ENCODE measurements around the gene SEPTIN7.
A peak's percentile ranks its signal among the peaks of the same experiment; 100 is the strongest.

SEPTIN7 gene

GRCh38 chr7:35792472-35792871 lies 8.4 kb upstream of the SEPTIN7 start:
- DNase-seq (ENCODE audit: low spot score): no peak

GRCh38 chr7:35792873-35793489 lies 7.9 kb upstream of the SEPTIN7 start:
- no peak for DNase-seq (ENCODE audit: low spot score)

- no peak for DNase-seq (ENCODE audit: low spot score)
Measured at GRCh38 chr7:35797311-35797710, 3.5 kb upstream of the SEPTIN7 start.

GRCh38 chr7:35799846-35800717 lies 775 bp upstream of the SEPTIN7 start:
- peak; percentile 77 for DNase-seq (ENCODE audit: low spot score)

- DNase-seq (ENCODE audit: low spot score): peak; percentile 61
Measured at GRCh38 chr7:35801392-35802101, 690 bp downstream of the SEPTIN7 start.

- no peak for DNase-seq (ENCODE audit: low spot score)
Measured at GRCh38 chr7:35802102-35802466, 1.2 kb downstream of the SEPTIN7 start.

- DNase-seq (ENCODE audit: low spot score): no peak
Measured at GRCh38 chr7:35802649-35803048, 1.8 kb downstream of the SEPTIN7 start.

GRCh38 chr7:35804231-35804970 lies 3.5 kb downstream of the SEPTIN7 start:
- DNase-seq (ENCODE audit: low spot score): no peak

GRCh38 chr7:35805876-35806275 lies 5.0 kb downstream of the SEPTIN7 start:
- no peak for DNase-seq (ENCODE audit: low spot score)

- DNase-seq (ENCODE audit: low spot score): no peak
Measured at GRCh38 chr7:35816514-35816913, 15.7 kb downstream of the SEPTIN7 start.

- no peak for DNase-seq (ENCODE audit: low spot score)
Measured at GRCh38 chr7:35817181-35817580, 16.3 kb downstream of the SEPTIN7 start.

GRCh38 chr7:35817930-35818329 lies 17.1 kb downstream of the SEPTIN7 start:
- DNase-seq (ENCODE audit: low spot score): no peak

GRCh38 chr7:35818513-35818912 lies 17.7 kb downstream of the SEPTIN7 start:
- no peak for DNase-seq (ENCODE audit: low spot score)

GRCh38 chr7:35819310-35819709 lies 18.5 kb downstream of the SEPTIN7 start:
- DNase-seq (ENCODE audit: low spot score): no peak

GRCh38 chr7:35819954-35820703 lies 19.3 kb downstream of the SEPTIN7 start:
- no peak for DNase-seq (ENCODE audit: low spot score)

- no peak for DNase-seq (ENCODE audit: low spot score)
Measured at GRCh38 chr7:35820858-35821257, 20.0 kb downstream of the SEPTIN7 start.

GRCh38 chr7:35823440-35823839 lies 22.6 kb downstream of the SEPTIN7 start:
- DNase-seq (ENCODE audit: low spot score): no peak

- DNase-seq (ENCODE audit: low spot score): no peak
Measured at GRCh38 chr7:35825974-35826373, 25.1 kb downstream of the SEPTIN7 start.

- no peak for DNase-seq (ENCODE audit: low spot score)
Measured at GRCh38 chr7:35826751-35827150, 25.9 kb downstream of the SEPTIN7 start.

GRCh38 chr7:35828817-35829216 lies 28.0 kb downstream of the SEPTIN7 start:
- DNase-seq (ENCODE audit: low spot score): no peak

GRCh38 chr7:35831208-35831607 lies 30.4 kb downstream of the SEPTIN7 start:
- no peak for DNase-seq (ENCODE audit: low spot score)
